Measurements from ENCODE around the gene FOXN1.

DNA sequence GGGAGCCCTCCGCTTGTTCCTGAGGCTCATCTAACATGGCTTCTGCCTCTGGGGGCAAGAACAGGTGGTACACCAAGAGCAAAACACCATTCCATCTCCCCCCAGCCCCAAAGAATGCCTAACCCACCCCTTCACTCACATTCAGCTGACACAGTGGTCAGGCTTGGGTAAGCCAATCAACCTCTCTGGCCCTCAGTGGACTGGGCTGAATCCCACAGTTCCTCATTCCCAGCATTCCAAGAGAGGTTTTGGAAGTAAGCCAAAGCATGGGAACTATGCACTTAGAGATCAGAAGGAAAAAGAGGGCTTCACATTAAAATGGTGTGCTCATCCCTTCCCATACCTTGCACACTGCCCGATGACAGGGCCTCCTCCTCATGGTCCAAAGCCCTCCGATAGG lies 57.3 kb downstream of the FOXN1 start:
- no peak for TF ChIP-seq ZNF274 (IDR thresholded peaks at IDR 0.05; ENCODE audit: low read depth, low read length)
- TF ChIP-seq SUZ12 (IDR thresholded peaks at IDR 0.05; ENCODE audit: extremely low read depth, insufficient read depth, insufficient read length), result no peak

All from NT2/D1 (cell line).